H9 (cell line): ENCODE data around the gene PHF10. TPM values are rescaled to one million over a fixed set of nuclear protein-coding genes. Genes with fewer than 3 reads are reported as not detected.

Experiments used
- DNase-seq: peaks from one replicate; pipeline ENCODE4 v3.0.0-alpha.2; 2017
- H2AFZ ChIP-seq: one replicate; pipeline ENCODE4 v1.6.1; 2013; ENCODE audit warnings: mild to moderate bottlenecking, low read length, control low read depth, moderate library complexity
- H2AK5ac ChIP-seq: 2 replicates; pipeline ENCODE4 v1.6.1; 2013; ENCODE audit warnings: low read length, control low read depth, mixed read lengths; ENCODE audit not compliant: insufficient read length
- H2BK120ac ChIP-seq: one replicate; pipeline ENCODE4 v1.6.1; 2013; ENCODE audit warnings: low read depth, mild to moderate bottlenecking, low read length, control low read depth, inconsistent platforms; ENCODE audit not compliant: poor library complexity, severe bottlenecking
- H2BK12ac ChIP-seq: 2 replicates; pipeline ENCODE4 v1.6.1; 2013; ENCODE audit warnings: low read length, control low read depth, mixed read lengths, low read depth; ENCODE audit not compliant: insufficient read length
- H2BK15ac ChIP-seq: 2 replicates; pipeline ENCODE4 v1.6.1; 2013; ENCODE audit warnings: low read depth, low read length, control low read depth
- H2BK20ac ChIP-seq: one replicate; pipeline ENCODE4 v1.6.1; 2013; ENCODE audit warnings: low read depth, mild to moderate bottlenecking, low read length, control low read depth, inconsistent platforms; ENCODE audit not compliant: poor library complexity, severe bottlenecking
- H2BK5ac ChIP-seq: 2 replicates; pipeline ENCODE4 v1.6.1; 2013; ENCODE audit warnings: low read length, control low read depth, mixed read lengths; ENCODE audit not compliant: insufficient read length
- H3K14ac ChIP-seq: 2 replicates; pipeline ENCODE4 v1.6.1; 2013; ENCODE audit warnings: low read length, control low read depth; ENCODE audit not compliant: insufficient read depth
- H3K18ac ChIP-seq: 2 replicates; pipeline ENCODE4 v1.6.1; 2013; ENCODE audit warnings: low read depth, mild to moderate bottlenecking, mixed read lengths, low read length, control low read depth; ENCODE audit not compliant: insufficient read length
- H3K23ac ChIP-seq: 2 replicates; pipeline ENCODE4 v1.6.1; 2013; ENCODE audit warnings: low read length, control low read depth, mixed read lengths, low read depth; ENCODE audit not compliant: insufficient read length
- H3K23me2 ChIP-seq: 2 replicates; pipeline ENCODE4 v1.6.1; 2013; ENCODE audit warnings: low read depth, mild to moderate bottlenecking, mixed read lengths, low read length, control low read depth; ENCODE audit not compliant: insufficient read length, poor library complexity, severe bottlenecking
- H3K27ac ChIP-seq: 2 replicates; pipeline ENCODE4 v1.5.1; 2013; ENCODE audit warnings: low read length, control low read depth, mixed read lengths, low read depth; ENCODE audit not compliant: insufficient read length
- H3K27me3 ChIP-seq: 2 replicates; pipeline ENCODE4 v1.6.1; 2013; ENCODE audit warnings: low read length, control low read depth, inconsistent platforms; ENCODE audit not compliant: insufficient read depth
- H3K4ac ChIP-seq: 2 replicates; pipeline ENCODE4 v1.6.1; 2013; ENCODE audit warnings: low read depth, mild to moderate bottlenecking, control low read depth, inconsistent platforms, low read length, moderate library complexity
- H3K4me1 ChIP-seq: 2 replicates; pipeline ENCODE4 v1.6.1; 2013; ENCODE audit warnings: low read length, control low read depth, inconsistent platforms; ENCODE audit not compliant: insufficient read depth
- H3K4me2 ChIP-seq: 2 replicates; pipeline ENCODE4 v1.6.1; 2013; ENCODE audit warnings: low read length, control low read depth, mixed read lengths; ENCODE audit not compliant: insufficient read length, insufficient read depth
- H3K56ac ChIP-seq: 2 replicates; pipeline ENCODE4 v1.6.1; 2013; ENCODE audit warnings: low read depth, mild to moderate bottlenecking, mixed read lengths, low read length, control low read depth; ENCODE audit not compliant: insufficient read length
- H3K79me1 ChIP-seq: 2 replicates; pipeline ENCODE4 v1.6.1; 2013; ENCODE audit warnings: low read depth, mild to moderate bottlenecking, moderate library complexity, low read length, control low read depth, inconsistent platforms; ENCODE audit not compliant: insufficient read depth, poor library complexity, severe bottlenecking
- H3K79me2 ChIP-seq: 2 replicates; pipeline ENCODE4 v1.6.1; 2013; ENCODE audit warnings: low read length, control low read depth, inconsistent platforms; ENCODE audit not compliant: insufficient read depth
- H3K9ac ChIP-seq: 2 replicates; pipeline ENCODE4 v1.6.1; 2013; ENCODE audit warnings: low read length, control low read depth, mixed read lengths; ENCODE audit not compliant: insufficient read length; ENCODE audit errors: extremely low read depth
- H3K9me3 ChIP-seq: one replicate; pipeline ENCODE4 v1.6.1; 2013; ENCODE audit warnings: low read depth, low read length, inconsistent platforms; ENCODE audit not compliant: control insufficient read depth
- H3T11ph ChIP-seq: one replicate; pipeline ENCODE4 v1.6.1; 2013; ENCODE audit warnings: mild to moderate bottlenecking, low read length, control low read depth, inconsistent platforms
- H4K20me1 ChIP-seq: one replicate; pipeline ENCODE4 v1.6.1; 2013; ENCODE audit not compliant: control insufficient read depth, insufficient read length, insufficient read depth
- H4K5ac ChIP-seq: 2 replicates; pipeline ENCODE4 v1.6.1; 2013; ENCODE audit warnings: low read depth, mild to moderate bottlenecking, mixed read lengths, low read length, control low read depth; ENCODE audit not compliant: insufficient read length
- H4K8ac ChIP-seq: replicated peaks from 2 replicates; pipeline ENCODE4 v1.6.1; 2013; ENCODE audit warnings: low read length, control low read depth, mixed read lengths, low read depth; ENCODE audit not compliant: insufficient read length
- H4K91ac ChIP-seq: 2 replicates; pipeline ENCODE4 v1.6.1; 2013; ENCODE audit warnings: low read depth, mild to moderate bottlenecking, moderate library complexity, mixed read lengths, low read length, control low read depth; ENCODE audit not compliant: insufficient read length
- H3K27ac Mint-ChIP-seq, 3 experiments: 2 replicates in 2 of 3; 3 replicates in 1 of 3; pipeline ENCODE4 v1.8.0; 2020 to 2021; ENCODE audit warnings: mixed read lengths in 3 of 3, mild to moderate bottlenecking in 1 of 3, moderate library complexity in 1 of 3
- H3K27me3 Mint-ChIP-seq: 2 replicates; pipeline ENCODE4 v1.8.0; 2021; ENCODE audit warnings: low read depth, mild to moderate bottlenecking, moderate library complexity, mixed read lengths
- H3K36me3 Mint-ChIP-seq, 3 experiments: 2 replicates in 2 of 3; 3 replicates in 1 of 3; pipeline ENCODE4 v1.8.0; 2020 to 2021; ENCODE audit warnings: low read depth in 3 of 3, mixed read lengths in 3 of 3; ENCODE audit not compliant: insufficient read depth in 1 of 3
- H3K4me1 Mint-ChIP-seq, 2 experiments: 2 replicates each; pipeline ENCODE4 v1.8.0; 2020; ENCODE audit warnings: mixed read lengths in 2 of 2
- H3K4me3 Mint-ChIP-seq, 2 experiments: 2 replicates in 1 of 2; 3 replicates in 1 of 2; pipeline ENCODE4 v1.8.0; 2020 to 2021; ENCODE audit warnings: mild to moderate bottlenecking in 2 of 2, mixed read lengths in 2 of 2, moderate library complexity in 1 of 2
- H3K9me3 Mint-ChIP-seq, 2 experiments: 2 replicates in 1 of 2; 3 replicates in 1 of 2; pipeline ENCODE4 v1.8.0; 2020; ENCODE audit warnings: mild to moderate bottlenecking in 2 of 2, mixed read lengths in 2 of 2, moderate library complexity in 1 of 2
- CTCF ChIP-seq: fragments of 200-600 bp; sonication (generic); conservative IDR thresholded peaks from 3 replicates; pipeline ENCODE4 v1.8.0; 2021; ENCODE audit warnings: antibody characterized with exemption, mild to moderate bottlenecking
- WGBS: extraction: QIAGEN DNeasy Blood & Tissue Kit; methylation state at CpG from one replicate; pipeline ENCODE4 v1.1.7; 2013; ENCODE audit warnings: missing lambda C conversion rate, low lambda C conversion rate, mixed read lengths; ENCODE audit not compliant: insufficient read length; ENCODE audit errors: extremely low coverage; 5-methylcytosine and 5-hydroxymethylcytosine counted together
- total RNA-seq: library from RNA; stranded (reverse); gene quantifications from 2 replicates; pipeline ENCODE4 v1.2.1, GENCODE V29; 2021

Gene PHF10
- total RNA-seq, 1 experiment from 2014 or later, result 59.0 TPM

DNA sequence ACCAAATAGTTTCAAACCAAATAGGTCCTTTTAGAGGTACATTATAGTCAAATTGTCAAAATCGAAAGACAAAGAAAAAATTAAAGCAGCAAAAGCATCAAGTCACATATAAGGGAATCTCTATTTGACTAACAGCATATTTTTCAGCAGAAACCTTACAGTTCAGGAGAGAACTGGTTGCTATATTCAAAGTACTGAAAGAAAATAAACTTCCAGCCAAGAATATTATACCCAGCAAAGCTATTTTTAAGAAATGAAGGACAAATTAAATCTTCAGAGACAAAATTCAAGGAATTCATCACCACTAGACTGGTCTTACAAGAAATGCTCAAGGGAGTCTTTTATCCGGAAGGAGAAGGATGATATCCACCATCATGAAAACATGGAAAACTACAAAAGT is 38.4 kb downstream of the PHF10 start:
- no peak overlapping the region for H3K18ac ChIP-seq
- no CpG with 5 or more reads among the region's 2 CpGs for WGBS
- no peaks in the 10 kb centered on the region for H3K27me3 ChIP-seq
- H3K4me2 ChIP-seq, result no peak overlapping the region
- H2AK5ac ChIP-seq, result no peak overlapping the region
- H3K56ac ChIP-seq, result no peak overlapping the region
- no peaks in the 10 kb centered on the region for H4K20me1 ChIP-seq
- peaks cover 12% of the 10 kb centered on the region for H3K79me1 ChIP-seq
- H3K23ac ChIP-seq, result no peak overlapping the region
- H3K27me3 Mint-ChIP-seq, result no peaks in the 10 kb centered on the region
- H2BK15ac ChIP-seq, result no peak overlapping the region
- peaks cover 2 to 5% of the 10 kb centered on the region in 2 experiments for H3K4me1 Mint-ChIP-seq
- peaks cover 68 to 73% (median 72%) of the 10 kb centered on the region in 3 experiments for H3K36me3 Mint-ChIP-seq
- no peak overlapping the region for H2BK20ac ChIP-seq
- DNase-seq, result no peak
- no peak overlapping the region for H4K8ac ChIP-seq
- no peaks in the 10 kb centered on the region for H3K4me1 ChIP-seq
- no peak overlapping the region for H4K91ac ChIP-seq
- peaks cover 6% of the 10 kb centered on the region; the same call in 1 of the 2 replicates for H3K79me2 ChIP-seq
- H2BK120ac ChIP-seq, result no peak overlapping the region
- no peak overlapping the region for H3K9ac ChIP-seq
- H3K4me3 Mint-ChIP-seq, result no peak overlapping the region
- H3T11ph ChIP-seq, result no peak overlapping the region
- no peak overlapping the region for H4K5ac ChIP-seq
- H2AFZ ChIP-seq, result no peak overlapping the region
- TF ChIP-seq CTCF, result no peak
- peaks cover 13 to 14% of the 10 kb centered on the region in 2 experiments for H3K9me3 Mint-ChIP-seq
- no peak overlapping the region for H3K27ac ChIP-seq
- H3K23me2 ChIP-seq, result no peaks in the 10 kb centered on the region
- no peak overlapping the region for H3K4ac ChIP-seq
- no peak overlapping the region for H3K14ac ChIP-seq
- H3K27ac Mint-ChIP-seq, result no peak overlapping the region
- no peak overlapping the region for H2BK5ac ChIP-seq
- H2BK12ac ChIP-seq, result no peak overlapping the region
- no peaks in the 10 kb centered on the region for H3K9me3 ChIP-seq
